IgD-negative memory B cell (primary cell): ENCODE data around the gene PHF2. TPM values are rescaled to one million over a fixed set of nuclear protein-coding genes. Genes with fewer than 3 reads are reported as not detected.

Experiments
- H3K27ac Mint-ChIP-seq, 3 donors: one replicate each; pipeline ENCODE4 v1.8.0; 2020 to 2022; ENCODE audit warnings: mild to moderate bottlenecking in 3 of 3, mixed read lengths in 3 of 3, moderate library complexity in 1 of 3
- H3K27me3 Mint-ChIP-seq: one replicate; pipeline ENCODE4 v1.8.0; 2021; ENCODE audit warnings: mixed read lengths
- H3K36me3 Mint-ChIP-seq: one replicate; pipeline ENCODE4 v1.8.0; 2020; ENCODE audit warnings: mild to moderate bottlenecking, mixed read lengths
- H3K4me1 Mint-ChIP-seq, 3 donors: one replicate each; pipeline ENCODE4 v1.8.0; 2020 to 2022; ENCODE audit warnings: mixed read lengths in 3 of 3, mild to moderate bottlenecking in 1 of 3
- H3K4me3 Mint-ChIP-seq, 4 donors: one replicate each; pipeline ENCODE4 v1.8.0; 2020 to 2022; ENCODE audit warnings: mild to moderate bottlenecking in 4 of 4, mixed read lengths in 4 of 4, moderate library complexity in 3 of 4
- H3K9me3 Mint-ChIP-seq, 3 donors: one replicate each; pipeline ENCODE4 v1.8.0; 2020 to 2021; ENCODE audit warnings: mixed read lengths in 3 of 3, mild to moderate bottlenecking in 1 of 3
- polyA plus RNA-seq: library from polyadenylated mRNA; unstranded; fragments of 300-500 nt; fragmentation: Illumina TruSeq; gene quantifications from one replicate; pipeline ENCODE4 v1.2.3, GENCODE V29; 2021

PHF2 gene
- polyA plus RNA-seq, 1 donor from 2014 or later, result 1.6 TPM

DNA sequence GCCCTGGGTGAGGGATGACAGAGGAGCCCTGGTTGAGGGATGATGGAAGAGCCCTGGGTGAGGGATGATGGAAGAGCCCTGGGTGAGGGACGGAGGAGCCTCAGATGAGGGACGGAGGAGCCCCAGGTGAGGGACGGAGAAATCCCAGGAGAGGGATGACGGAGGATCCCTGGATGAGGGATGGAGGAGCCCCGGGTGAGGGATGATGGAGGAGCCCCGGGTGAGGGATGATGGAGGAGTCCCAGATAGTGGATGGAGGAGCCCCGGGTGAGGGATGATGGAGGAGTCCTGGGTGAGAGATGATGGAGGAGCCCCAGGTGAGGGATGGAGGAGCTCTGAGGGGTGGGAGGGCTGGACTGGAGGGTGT is 10.9 kb downstream of the PHF2 start:
- peaks cover 12% of the 10 kb centered on the region for H3K36me3 Mint-ChIP-seq
- peaks cover 0 to 6% (median 0%) of the 10 kb centered on the region in 3 donors for H3K9me3 Mint-ChIP-seq
- peaks cover 14 to 29% (median 23%) of the 10 kb centered on the region in 3 donors for H3K4me1 Mint-ChIP-seq
- H3K27ac Mint-ChIP-seq, result no peak overlapping the region
- no peaks in the 10 kb centered on the region for H3K27me3 Mint-ChIP-seq
- peak overlapping the region in 1 of 4 donors; percentile 47 for H3K4me3 Mint-ChIP-seq

GRCh38 chr9:93587651-93588347 is 11.4 kb downstream of the PHF2 start:
- no peaks in the 10 kb centered on the region for H3K27me3 Mint-ChIP-seq
- no peak overlapping the region for H3K27ac Mint-ChIP-seq
- H3K9me3 Mint-ChIP-seq, result peaks cover 0 to 6% (median 0%) of the 10 kb centered on the region in 3 donors
- peaks cover 14 to 24% (median 23%) of the 10 kb centered on the region in 3 donors for H3K4me1 Mint-ChIP-seq
- peaks cover 12% of the 10 kb centered on the region for H3K36me3 Mint-ChIP-seq
- peak overlapping the region in 1 of 4 donors; percentile 47 for H3K4me3 Mint-ChIP-seq

DNA sequence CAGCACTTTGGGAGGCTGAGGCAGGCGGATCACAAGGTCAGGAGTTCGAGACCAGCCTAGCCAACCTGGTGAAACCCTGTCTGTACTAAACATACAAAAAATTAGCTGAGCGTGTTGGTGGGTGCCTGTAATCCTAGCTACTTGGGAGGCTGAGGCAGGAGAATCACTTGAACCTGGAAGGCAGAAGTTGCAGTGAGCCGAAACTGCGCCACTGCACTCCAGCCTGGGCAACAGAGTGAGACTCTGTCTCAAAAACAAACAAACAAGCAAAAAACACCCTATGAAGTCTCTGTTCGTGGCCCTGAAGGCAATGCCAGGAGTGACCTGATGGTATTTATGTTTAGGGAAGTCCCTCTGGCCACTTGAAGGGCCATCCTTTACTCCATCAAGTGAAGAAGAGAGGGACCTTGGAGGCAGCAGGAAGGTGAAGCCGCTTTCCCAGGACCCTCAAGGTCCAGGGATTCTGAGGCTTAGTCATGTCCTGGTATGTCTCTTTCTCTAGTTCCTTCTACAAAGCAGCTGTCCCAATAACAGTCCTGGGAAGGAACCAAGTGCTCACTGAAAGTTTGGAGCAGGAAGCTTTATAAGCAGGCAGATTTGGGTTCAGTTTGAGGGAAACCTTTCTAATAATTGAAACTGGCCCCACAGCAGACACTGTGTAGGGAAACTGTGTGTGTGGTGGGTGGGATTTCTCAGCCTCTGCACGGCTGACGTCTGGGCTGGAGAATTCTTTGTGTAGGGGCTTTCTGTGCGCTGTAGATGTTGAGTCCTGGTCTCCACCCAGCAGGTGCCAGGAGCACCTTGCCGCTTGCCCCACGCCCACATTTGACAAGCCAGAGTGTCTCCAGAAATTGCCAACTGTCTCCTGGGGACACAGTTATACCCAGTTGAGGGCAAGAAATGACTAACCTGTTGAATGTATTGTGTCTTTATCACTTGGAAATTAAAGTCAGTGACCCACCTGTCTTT is 12.5 kb downstream of the PHF2 start:
- H3K9me3 Mint-ChIP-seq, result peaks cover 0 to 6% (median 0%) of the 10 kb centered on the region in 3 donors
- peaks cover 14 to 26% (median 23%) of the 10 kb centered on the region in 3 donors for H3K4me1 Mint-ChIP-seq
- peak overlapping the region in 1 of 4 donors; percentile 71 for H3K4me3 Mint-ChIP-seq
- no peaks in the 10 kb centered on the region for H3K27me3 Mint-ChIP-seq
- H3K27ac Mint-ChIP-seq, result no peak overlapping the region
- H3K36me3 Mint-ChIP-seq, result peaks cover 9% of the 10 kb centered on the region

- Mint-ChIP-seq H3K4me1 (peaks cover 15 to 26% (median 22%) of the 10 kb centered on the region in 3 donors), H3K27ac (no peak overlapping the region), H3K4me3 (peak overlapping the region in 1 of 4 donors; percentile 5)
Observed at GRCh38 chr9:93589688-93590087, 13.3 kb downstream of the PHF2 start.

DNA sequence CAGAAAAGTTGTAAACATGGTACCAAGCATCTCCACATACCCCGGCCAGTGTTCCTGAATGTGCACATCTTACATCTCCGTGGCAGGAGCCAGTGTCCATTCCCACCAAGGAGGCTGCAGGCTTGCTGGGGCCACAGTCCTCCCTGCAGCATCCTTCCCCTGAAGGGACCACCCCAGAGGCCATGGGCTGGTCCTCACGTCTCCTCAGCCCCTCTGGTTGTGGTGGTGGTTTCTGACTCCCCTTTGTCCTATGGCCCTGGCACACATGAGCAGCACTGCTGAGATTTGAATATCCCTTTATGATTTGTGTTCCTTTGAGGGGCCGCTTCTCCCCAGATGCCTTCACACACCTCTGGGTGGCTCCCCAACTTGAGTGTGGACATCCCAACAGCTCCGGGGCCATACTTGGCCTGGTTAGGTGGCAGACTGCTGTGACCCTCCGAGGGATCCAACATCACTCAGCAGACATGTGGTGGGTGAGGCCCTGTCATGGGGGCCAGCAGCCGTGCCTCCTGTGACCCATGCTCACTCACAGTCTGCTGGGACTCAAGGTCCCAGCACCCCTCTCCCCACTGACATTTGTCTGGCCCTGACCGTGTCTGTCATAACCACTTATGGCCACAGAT is 14.3 kb downstream of the PHF2 start:
- H3K36me3 Mint-ChIP-seq, result no peaks in the 10 kb centered on the region
- no peak overlapping the region for H3K4me3 Mint-ChIP-seq
- no peaks in the 10 kb centered on the region for H3K9me3 Mint-ChIP-seq
- H3K27me3 Mint-ChIP-seq, result no peaks in the 10 kb centered on the region
- H3K4me1 Mint-ChIP-seq, result peaks cover 18 to 35% (median 24%) of the 10 kb centered on the region in 3 donors
- H3K27ac Mint-ChIP-seq, result no peak overlapping the region

More at GRCh38 chr9:93589688-93590087, 13.3 kb downstream of the PHF2 start:
- H3K9me3 Mint-ChIP-seq, result peaks cover 0 to 3% (median 0%) of the 10 kb centered on the region in 3 donors
- peaks cover 3% of the 10 kb centered on the region for H3K36me3 Mint-ChIP-seq
- no peaks in the 10 kb centered on the region for H3K27me3 Mint-ChIP-seq

GRCh38 chr9:93591301-93592007 is 15.1 kb downstream of the PHF2 start:
- Mint-ChIP-seq H3K4me3 (no peak overlapping the region), H3K9me3 (no peaks in the 10 kb centered on the region), H3K36me3 (no peaks in the 10 kb centered on the region), H3K27me3 (no peaks in the 10 kb centered on the region), H3K4me1 (peaks cover 24 to 42% (median 30%) of the 10 kb centered on the region in 3 donors), H3K27ac (no peak overlapping the region)

- H3K4me3 Mint-ChIP-seq, result no peak overlapping the region
- peaks cover 21 to 42% (median 29%) of the 10 kb centered on the region in 3 donors for H3K4me1 Mint-ChIP-seq
- no peaks in the 10 kb centered on the region for H3K9me3 Mint-ChIP-seq
- no peaks in the 10 kb centered on the region for H3K36me3 Mint-ChIP-seq
- no peaks in the 10 kb centered on the region for H3K27me3 Mint-ChIP-seq
- peak overlapping the region in 1 of 3 donors; percentile 50 for H3K27ac Mint-ChIP-seq
Observed at GRCh38 chr9:93592008-93592642, 15.7 kb downstream of the PHF2 start.

GRCh38 chr9:93592643-93593021 is 16.2 kb downstream of the PHF2 start:
- Mint-ChIP-seq H3K9me3 (no peaks in the 10 kb centered on the region), H3K27ac (peak overlapping the region in 1 of 3 donors; percentile 50), H3K27me3 (no peaks in the 10 kb centered on the region), H3K4me1 (peaks cover 23 to 42% (median 34%) of the 10 kb centered on the region in 3 donors), H3K36me3 (no peaks in the 10 kb centered on the region), H3K4me3 (no peak overlapping the region)

GRCh38 chr9:93593144-93593658 is 16.8 kb downstream of the PHF2 start:
- Mint-ChIP-seq H3K27me3 (no peaks in the 10 kb centered on the region), H3K27ac (no peak overlapping the region), H3K4me3 (no peak overlapping the region), H3K4me1 (peaks cover 24 to 42% (median 35%) of the 10 kb centered on the region in 3 donors), H3K9me3 (no peaks in the 10 kb centered on the region), H3K36me3 (no peaks in the 10 kb centered on the region)

DNA sequence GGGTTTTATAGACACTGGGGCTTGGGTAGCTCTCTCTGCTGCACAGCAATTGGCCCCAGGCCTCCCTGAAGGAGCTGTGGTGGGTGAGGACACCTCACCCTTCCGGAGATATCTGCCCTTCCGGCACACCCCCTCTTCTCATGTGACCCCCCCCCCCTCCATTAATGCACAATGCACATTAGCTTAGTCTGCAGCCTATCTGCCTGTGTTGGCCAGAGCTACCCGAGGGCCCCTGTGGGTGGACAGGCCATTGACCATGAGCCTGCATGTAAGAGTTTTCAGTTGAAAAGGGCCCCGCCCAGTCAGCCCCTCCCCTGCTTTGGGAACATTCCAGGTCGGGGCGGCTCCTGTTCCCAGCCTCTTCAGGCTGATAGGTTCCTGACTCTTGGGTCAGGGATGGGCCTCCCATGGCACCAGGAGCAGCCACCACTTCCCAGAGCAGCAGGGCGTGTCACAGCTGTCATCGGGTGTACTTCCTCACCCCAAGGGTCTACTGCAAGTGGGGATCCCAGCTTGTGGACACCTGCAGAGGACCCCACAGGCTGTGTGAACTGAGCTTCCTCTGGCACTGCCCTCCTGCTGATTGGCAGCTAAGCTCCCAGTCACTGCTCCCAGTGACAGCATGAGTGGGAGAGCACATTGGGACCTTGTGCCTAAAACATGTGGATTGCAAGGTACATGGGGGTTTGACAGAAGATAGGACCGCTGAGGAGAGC is 17.8 kb downstream of the PHF2 start:
- H3K9me3 Mint-ChIP-seq, result no peaks in the 10 kb centered on the region
- peaks cover 24 to 37% (median 37%) of the 10 kb centered on the region in 3 donors for H3K4me1 Mint-ChIP-seq
- H3K4me3 Mint-ChIP-seq, result no peak overlapping the region
- H3K27me3 Mint-ChIP-seq, result no peaks in the 10 kb centered on the region
- no peak overlapping the region for H3K27ac Mint-ChIP-seq
- no peaks in the 10 kb centered on the region for H3K36me3 Mint-ChIP-seq

DNA sequence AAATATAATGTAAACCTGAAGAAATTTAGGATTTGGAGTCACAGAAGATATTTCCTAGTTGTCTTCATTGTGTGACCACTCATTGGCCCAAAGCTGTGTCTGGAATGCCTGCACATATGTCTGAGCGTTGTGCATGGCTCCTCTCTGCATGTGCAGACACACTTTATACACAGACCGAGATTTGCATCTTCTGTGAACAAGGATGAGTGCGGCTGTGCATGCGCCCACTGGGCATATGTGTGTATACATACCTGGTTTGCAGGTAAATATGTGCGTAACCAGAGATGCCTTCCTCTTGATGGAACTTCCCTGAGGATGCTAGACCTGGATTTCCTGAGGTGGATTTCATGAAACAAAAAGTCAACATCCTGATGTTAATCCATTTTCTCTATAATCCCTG is 19.1 kb downstream of the PHF2 start:
- Mint-ChIP-seq H3K27ac (peak overlapping the region in 1 of 3 donors; percentile 45), H3K9me3 (no peaks in the 10 kb centered on the region), H3K4me1 (peaks cover 33 to 42% (median 36%) of the 10 kb centered on the region in 3 donors)

DNA sequence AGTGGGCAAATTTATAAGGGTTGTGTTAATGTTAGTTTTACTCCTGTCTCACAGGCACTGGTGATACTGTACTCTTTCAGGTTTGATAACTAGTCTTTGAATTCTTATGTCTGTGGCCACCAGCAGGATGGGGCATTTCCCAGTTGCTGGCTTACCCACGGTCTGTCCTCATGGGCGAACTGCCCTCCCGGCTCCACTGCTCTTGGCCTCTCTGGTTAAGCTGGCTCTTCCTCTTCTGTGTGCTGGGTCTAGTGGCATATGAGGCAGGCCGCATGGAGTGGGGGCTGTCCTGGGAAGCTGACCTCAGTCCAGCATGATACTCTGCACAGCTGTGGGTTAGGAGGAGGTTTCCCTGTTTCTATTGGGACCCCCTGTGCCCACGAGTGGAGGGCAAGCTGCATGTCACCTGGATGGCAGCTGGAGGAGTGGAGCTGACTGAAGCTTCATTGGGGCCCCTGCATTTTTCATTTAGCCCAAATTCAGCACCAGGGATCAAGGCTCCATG is 19.5 kb downstream of the PHF2 start:
- peaks cover 38 to 46% (median 39%) of the 10 kb centered on the region in 3 donors for H3K4me1 Mint-ChIP-seq

More for the DNA sequence above, 19.1 kb downstream of the PHF2 start:
- Mint-ChIP-seq H3K36me3 (no peaks in the 10 kb centered on the region), H3K4me3 (peak overlapping the region in 1 of 4 donors; percentile 33), H3K27me3 (no peaks in the 10 kb centered on the region)

DNA sequence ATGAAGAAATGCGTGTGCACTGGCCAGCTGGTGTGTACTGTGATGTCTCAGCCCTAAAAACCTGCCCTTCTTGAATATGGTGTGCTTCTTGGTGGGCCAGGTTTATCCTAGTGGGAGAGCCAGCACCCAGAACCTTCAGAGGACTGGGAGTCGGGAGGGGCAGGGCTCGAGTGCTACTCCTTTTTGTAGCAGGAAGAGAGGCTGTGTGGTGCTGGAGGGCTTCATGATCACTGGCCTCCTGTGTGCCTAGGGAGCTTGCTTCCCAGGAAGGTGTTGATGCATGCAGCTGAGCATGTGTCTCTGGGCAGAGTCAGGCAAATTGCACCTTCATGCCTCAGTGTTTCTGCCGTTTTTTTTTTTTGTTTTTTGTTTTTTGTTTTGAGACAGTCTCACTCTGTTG is 20.0 kb downstream of the PHF2 start:
- peaks cover 39 to 51% (median 41%) of the 10 kb centered on the region in 3 donors for H3K4me1 Mint-ChIP-seq
- H3K4me3 Mint-ChIP-seq, result peak overlapping the region in 1 of 4 donors; percentile 65
- no peak overlapping the region for H3K27ac Mint-ChIP-seq

More for the DNA sequence above, 19.5 kb downstream of the PHF2 start:
- no peaks in the 10 kb centered on the region for H3K27me3 Mint-ChIP-seq
- H3K27ac Mint-ChIP-seq, result no peak overlapping the region
- H3K36me3 Mint-ChIP-seq, result no peaks in the 10 kb centered on the region
- no peaks in the 10 kb centered on the region for H3K9me3 Mint-ChIP-seq
- no peak overlapping the region for H3K4me3 Mint-ChIP-seq

More for the DNA sequence above, 20.0 kb downstream of the PHF2 start:
- Mint-ChIP-seq H3K27me3 (no peaks in the 10 kb centered on the region), H3K9me3 (no peaks in the 10 kb centered on the region), H3K36me3 (no peaks in the 10 kb centered on the region)
